ENCODE results near the gene ZFP36.

DNA sequence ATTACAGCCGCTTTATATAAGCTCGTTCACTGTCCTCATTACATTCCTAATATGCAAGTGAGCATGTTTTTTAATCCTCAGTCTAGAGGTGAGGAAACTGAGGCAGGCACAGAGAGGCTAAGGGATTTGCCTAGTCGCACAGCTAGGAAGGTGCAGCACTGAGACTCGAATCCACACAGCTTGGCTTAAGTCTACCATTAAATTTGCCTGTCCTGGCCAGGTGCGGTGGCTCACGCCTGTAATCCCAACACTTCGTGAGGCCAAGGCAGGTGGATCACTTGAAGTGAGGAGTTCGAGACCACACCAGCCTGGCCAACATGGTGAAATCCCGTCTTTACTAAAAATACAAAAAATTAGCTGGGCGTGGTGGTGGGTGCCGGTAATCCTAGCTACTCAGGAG is 21.1 kb downstream of the ZFP36 start:
- TF ChIP-seq GATA3 (IDR thresholded peaks at IDR 0.05; ENCODE audit: low read depth, low read length) (no peak), GATA2 (IDR thresholded peaks at IDR 0.05; ENCODE audit: low read depth, low read length) (no peak)

Data from SH-SY5Y (cell line).